G401 (cell line): ENCODE data around the gene IRF4. TPM values are rescaled to one million over a fixed set of nuclear protein-coding genes. Genes with fewer than 3 reads are reported as not detected.

Experiments used
- DNase-seq: peaks from one replicate; pipeline ENCODE4 v3.0.0-alpha.2; 2015; ENCODE audit warnings: low spot score
- in situ Hi-C: cut with HindIII; loops from 2 replicates; pipeline ENCODE4 v1.10.0; 2016; ENCODE audit warnings: low sequenced_read_pairs, mixed read lengths
- total RNA-seq: library from RNA; depleted of rRNA; stranded (reverse); fragments of >200 nt; shearing (Covaris generic); gene quantifications from 2 replicates; pipeline ENCODE4 v1.2.3, GENCODE V29; 2014

The IRF4 gene
- total RNA-seq, 1 experiment from 2014 or later, result not detected

- in situ Hi-C loops, result no loop called here
These were observed 13.2 kb upstream of the IRF4 start for GRCh38 chr6:378090-378957.

GRCh38 chr6:378958-379409 lies 12.6 kb upstream of the IRF4 start:
- in situ Hi-C loops, result no loop called here
- DNase-seq, result no peak

More at GRCh38 chr6:378090-378957, 13.2 kb upstream of the IRF4 start:
- no peak for DNase-seq

DNA sequence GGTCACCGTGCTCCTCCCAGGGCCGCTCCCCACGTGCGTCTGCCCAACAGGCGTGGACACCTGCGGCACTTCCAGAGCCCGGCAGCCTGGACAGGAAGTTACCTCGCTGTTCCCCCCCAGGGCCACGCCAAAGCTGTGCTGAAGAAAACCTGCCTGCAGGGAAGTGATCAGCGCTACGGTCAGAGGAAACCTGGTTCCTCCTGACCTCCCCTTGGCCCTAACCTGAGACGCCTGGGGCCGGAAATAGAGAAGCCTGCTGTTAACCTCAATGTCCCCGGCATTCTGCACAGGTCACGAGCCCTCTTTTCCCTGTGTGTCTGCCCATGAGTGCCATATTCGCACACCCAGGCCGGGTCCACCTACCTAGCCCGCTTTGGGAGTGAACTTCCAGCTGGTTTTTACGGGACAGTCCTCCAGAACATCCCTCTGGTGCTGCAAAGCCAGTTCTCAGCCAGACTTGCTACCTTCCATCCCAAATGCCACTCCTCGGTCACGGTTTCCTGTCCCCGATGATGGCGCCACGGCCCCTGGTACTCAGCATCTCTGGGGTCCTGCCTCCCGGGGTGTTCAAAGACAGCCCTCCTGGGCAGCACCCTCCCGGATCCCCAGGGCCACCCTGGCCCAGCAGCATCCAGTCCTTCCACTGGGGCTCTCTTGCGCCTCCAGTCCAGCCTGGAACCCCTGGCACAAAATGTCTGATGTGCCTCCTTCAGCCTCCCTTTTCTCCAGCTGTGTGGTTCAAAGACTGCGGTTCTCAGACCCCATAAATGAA lies 12.0 kb upstream of the IRF4 start:
- in situ Hi-C loops, result no loop called here
- no peak for DNase-seq

- in situ Hi-C loops, result no loop called here
- DNase-seq, result no peak
These were observed 11.0 kb upstream of the IRF4 start for GRCh38 chr6:380234-381218.

GRCh38 chr6:381742-382461 lies 9.7 kb upstream of the IRF4 start:
- in situ Hi-C loops, result no loop called here
- no peak for DNase-seq

GRCh38 chr6:382883-383810 lies 8.4 kb upstream of the IRF4 start:
- DNase-seq, result no peak
- in situ Hi-C loops, result no loop called here

GRCh38 chr6:383856-384255 lies 7.7 kb upstream of the IRF4 start:
- no peak for DNase-seq
- in situ Hi-C loops, result no loop called here

GRCh38 chr6:384898-385297 lies 6.7 kb upstream of the IRF4 start:
- DNase-seq, result no peak
- in situ Hi-C loops, result no loop called here

- in situ Hi-C loops, result no loop called here
- no peak for DNase-seq
These were observed 5.9 kb upstream of the IRF4 start for GRCh38 chr6:385614-386013.

GRCh38 chr6:386688-387266 lies 4.8 kb upstream of the IRF4 start:
- DNase-seq, result no peak
- in situ Hi-C loops, result no loop called here

DNA sequence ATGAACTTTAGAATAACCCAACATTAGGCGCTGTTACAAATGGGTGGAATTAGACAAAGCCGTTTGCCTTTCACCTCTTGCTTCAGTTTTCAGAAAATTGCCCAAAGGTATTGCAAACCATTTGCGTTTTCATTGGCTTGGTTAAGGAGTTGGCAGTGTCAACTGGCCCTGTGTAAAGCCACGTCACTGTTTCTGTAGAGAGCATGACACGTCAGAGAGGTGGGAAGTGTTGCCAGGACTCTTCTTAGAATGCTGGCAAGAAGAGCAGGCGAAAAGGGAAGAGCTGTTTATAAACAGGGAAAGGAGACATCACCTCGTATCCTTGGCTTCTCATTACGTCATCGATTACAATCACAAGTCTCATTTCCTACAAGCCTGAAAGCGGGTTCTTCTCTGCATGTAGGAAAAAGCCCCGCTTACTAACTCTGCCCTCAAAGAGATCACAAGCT lies 4.2 kb upstream of the IRF4 start:
- in situ Hi-C loops, result no loop called here
- DNase-seq, result no peak

DNA sequence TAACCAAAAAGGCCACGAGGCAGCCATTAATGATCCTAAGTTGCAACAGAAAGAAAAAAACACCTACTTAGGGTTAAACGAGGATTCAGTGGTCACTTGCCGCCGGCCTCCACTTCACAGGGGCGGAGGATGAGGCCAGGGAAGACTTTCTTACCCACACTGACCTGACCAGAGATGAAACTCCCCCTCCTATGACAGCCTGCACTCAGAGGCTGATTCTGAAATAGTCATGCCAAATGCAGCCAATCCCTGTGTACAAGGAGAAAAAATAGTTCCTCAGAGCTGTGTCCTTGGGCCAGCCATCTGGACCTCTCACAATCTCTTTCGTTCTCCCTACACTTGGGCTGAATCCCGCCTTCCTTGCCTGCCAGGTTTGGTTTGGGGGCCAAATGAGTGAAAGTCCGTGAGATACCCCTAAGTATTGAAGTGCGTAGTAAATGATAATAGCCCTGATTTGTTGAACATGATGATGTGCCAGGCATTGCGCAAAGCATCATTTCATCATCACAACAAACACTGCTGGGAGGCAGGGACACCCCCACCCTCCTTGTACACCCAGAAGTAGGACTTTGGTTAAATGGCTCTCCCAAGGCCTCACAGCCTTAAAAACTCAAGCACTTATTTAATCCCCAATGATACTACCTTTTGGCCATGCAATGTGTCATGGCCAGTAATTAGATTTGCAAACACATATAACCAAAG lies 3.2 kb upstream of the IRF4 start:
- no peak for DNase-seq
- in situ Hi-C loops, result no loop called here

GRCh38 chr6:389143-389542 lies 2.4 kb upstream of the IRF4 start:
- DNase-seq, result no peak
- in situ Hi-C loops, result no loop called here

DNA sequence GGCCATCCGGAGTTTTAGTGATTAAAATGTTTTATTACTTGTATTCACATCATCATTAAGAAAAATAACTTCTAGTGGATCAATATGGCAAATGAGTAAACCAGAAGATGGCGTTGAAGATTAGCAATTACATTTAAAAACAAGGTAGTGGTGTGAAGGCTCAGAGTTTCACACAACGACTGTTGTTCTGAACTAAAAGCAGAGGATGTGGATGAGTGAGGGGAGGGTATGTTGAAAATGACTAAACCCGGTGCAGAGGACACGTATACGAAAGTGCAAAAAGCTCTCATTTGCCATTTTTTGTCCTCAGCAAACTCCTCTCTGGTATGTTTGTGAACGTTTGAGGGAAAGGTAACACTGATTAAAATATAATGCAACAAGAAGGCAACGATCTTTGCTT lies 1.9 kb upstream of the IRF4 start:
- DNase-seq, result no peak

DNA sequence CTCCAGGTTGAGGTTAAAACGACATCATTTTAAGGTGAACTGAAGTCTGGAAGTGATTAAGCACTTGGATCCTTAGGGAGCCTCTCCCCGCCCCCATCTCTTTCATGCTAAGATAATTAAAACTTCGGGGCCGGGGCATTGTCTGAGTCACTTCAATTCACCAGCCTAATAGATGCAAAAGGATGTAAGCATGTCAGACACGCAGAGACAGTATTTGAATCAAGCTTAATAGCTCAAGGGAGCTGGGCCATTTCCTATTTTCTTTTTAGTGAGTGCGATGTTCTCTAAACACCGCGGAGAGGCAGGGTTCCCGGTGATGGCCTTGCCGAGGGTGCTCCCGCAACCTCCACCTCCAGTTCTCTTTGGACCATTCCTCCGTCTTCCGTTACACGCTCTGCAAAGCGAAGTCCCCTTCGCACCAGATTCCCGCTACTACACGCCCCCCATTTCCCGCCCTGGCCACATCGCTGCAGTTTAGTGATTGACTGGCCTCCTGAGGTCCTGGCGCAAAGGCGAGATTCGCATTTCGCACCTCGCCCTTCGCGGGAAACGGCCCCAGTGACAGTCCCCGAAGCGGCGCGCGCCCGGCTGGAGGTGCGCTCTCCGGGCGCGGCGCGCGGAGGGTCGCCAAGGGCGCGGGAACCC lies 516 bp upstream of the IRF4 start:
- in situ Hi-C loops, result no loop called here
- no peak for DNase-seq

More for the DNA sequence above, 1.9 kb upstream of the IRF4 start:
- in situ Hi-C loops, result no loop called here
